ENCODE measurements around the gene SLC15A2.
"Not testable (repeated sequence)": the region's sequence is repeated elsewhere in the genome, so short reads cannot be mapped to it uniquely, and the experiment has no call there.

The SLC15A2 gene, protein sequence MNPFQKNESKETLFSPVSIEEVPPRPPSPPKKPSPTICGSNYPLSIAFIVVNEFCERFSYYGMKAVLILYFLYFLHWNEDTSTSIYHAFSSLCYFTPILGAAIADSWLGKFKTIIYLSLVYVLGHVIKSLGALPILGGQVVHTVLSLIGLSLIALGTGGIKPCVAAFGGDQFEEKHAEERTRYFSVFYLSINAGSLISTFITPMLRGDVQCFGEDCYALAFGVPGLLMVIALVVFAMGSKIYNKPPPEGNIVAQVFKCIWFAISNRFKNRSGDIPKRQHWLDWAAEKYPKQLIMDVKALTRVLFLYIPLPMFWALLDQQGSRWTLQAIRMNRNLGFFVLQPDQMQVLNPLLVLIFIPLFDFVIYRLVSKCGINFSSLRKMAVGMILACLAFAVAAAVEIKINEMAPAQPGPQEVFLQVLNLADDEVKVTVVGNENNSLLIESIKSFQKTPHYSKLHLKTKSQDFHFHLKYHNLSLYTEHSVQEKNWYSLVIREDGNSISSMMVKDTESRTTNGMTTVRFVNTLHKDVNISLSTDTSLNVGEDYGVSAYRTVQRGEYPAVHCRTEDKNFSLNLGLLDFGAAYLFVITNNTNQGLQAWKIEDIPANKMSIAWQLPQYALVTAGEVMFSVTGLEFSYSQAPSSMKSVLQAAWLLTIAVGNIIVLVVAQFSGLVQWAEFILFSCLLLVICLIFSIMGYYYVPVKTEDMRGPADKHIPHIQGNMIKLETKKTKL

DNA sequence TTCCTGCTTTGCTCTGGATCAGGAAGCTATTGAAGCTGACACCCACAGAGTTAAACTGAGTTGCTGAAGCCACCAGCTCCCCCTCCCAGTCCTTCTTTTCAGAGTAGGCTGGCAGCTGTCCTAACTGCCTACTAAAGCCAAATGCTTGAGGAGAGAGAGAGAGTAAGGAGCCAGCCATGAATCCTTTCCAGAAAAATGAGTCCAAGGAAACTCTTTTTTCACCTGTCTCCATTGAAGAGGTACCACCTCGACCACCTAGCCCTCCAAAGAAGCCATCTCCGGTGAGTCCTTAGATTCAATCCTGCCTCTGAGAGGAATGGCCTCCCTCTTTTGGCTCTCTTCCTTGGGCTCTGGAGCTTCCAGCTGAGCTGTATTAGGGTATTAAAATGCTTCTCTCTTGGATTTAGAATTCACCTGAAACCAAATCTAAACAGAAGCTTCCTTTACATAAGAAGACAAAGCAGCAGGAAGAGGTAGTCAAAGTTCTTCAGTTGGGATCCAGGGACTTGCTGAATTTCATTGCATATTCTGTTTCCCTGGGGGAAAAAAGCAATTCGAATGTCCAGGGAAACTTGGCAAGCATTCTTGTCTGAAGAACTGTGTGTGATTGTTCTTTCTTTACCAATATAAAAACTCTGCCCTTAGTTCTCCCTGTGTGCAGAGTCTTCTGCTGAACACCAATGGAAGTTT, at the start of gene SLC15A2:
Gene SLC15A2, plus strand, starts transcription at position 101 of the 690 bp plus-strand sequence. Its CDS starts 76 bp downstream, at position 177.
- DNase-seq, result no peak

DNA sequence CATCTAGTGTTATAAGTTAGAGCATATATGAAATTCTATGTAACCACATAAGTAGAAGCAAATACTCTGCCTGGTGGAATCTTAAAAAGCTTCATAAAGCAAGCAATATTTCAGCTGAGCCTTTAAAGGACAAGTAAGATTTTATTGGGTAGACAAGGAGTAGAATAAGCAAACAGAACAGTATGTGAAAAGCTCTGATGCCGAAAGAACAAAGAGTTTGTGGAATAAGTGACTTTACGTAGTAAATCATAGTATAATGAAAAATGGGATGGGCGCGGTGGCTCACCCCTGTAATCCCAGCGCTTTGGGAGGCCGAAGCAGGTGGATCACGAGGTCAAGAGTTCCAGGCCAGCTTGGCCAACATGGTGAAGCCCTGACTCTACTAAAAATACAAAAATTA, 49.3 kb upstream of the SLC15A2 start:
- no peak for DNase-seq

DNA sequence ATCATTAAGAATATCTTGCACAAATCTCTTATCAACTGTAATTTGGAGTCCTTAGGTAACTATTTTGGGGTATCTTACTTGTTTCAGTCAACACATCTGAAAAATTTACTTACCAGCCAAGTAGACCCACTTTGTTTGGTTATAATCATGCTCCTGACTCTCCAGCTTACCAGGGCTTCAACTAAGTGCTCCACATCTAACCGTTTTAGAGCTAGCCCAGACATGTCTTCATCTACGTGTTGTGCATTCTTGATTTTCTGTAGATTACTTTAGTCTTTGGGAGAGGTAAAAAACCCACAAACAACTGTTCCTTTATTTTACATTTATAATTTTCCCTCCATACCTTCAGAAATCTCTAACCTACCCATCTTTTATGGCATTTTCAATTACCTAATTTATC, 41.9 kb upstream of the SLC15A2 start:
- no peak for DNase-seq

DNA sequence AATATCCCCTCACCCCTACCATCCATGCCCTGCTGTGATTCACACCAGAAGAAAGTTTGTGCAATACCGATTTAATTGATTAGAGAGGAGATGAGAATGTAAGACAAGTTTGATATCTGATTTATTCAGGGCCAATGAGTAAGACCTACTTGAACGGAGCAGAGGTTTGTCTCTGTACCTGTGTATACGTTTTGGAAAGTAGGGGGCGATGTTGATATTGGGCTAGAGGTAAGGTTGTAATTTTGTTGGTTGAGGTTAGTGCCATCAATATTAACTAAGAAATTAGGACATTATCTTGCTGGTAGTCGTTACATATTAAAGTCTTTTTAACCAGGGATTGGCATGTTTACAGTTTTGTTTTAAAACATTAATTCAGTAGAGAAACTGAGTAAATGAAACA, 38.6 kb upstream of the SLC15A2 start:
- DNase-seq, result no peak

DNA sequence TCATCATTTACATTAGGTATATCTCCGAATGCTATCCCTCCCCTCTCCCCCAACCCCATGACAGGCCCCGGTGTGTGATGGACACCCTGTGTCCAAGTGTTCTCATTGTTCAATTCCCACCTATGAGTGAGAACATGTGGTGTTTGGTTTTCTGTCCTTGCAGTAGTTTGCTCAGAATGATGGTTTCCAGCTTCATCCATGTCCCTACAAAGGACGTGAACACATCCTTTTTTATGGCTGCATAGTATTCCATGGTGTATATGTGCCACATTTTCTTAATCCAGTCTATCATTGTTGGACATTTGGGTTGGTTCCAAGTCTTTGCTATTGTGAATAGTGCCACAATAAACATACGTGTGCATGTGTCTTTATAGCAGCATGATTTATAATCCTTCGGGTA, 36.4 kb upstream of the SLC15A2 start:
- DNase-seq, result not testable (repeated sequence)

DNA sequence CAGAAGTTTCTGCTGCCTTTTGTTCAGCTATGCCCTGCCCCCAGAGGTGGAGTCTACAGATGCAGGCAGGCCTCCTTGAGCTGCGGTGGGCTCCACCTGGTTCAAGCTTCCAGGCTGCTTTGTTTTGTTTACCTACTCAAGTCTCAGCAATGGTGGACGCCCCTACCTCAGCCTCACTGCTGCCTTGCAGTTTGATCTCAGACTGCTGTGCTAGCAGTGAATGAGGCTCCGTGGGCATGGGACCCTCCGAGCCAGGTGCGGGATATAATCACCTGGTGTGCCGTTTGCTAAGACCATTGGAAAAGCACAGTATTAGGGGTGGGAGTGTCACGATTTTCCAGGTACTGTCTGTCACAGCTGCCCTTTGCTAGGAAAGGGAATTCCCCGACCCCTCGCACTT, 31.0 kb upstream of the SLC15A2 start:
- DNase-seq, result not testable (repeated sequence)

DNA sequence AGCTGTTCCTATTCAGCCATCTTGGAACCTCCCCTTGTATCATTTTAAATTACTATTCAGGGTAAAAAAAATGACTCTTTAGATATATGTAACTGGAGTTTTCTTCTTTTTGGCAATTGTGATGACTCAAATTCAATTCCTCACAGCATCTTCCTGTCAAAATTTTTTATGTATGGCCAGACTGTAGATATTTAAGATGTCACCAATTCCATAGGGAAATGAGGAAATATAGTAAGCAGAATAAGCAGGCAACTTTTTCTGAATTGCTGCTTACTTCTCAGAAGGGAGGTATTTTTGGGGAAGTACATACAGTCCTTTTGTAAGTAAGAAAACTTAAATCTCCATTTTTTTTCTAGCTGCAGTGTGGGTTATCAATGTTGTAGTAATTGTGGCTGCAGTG, 30.4 kb upstream of the SLC15A2 start:
- no peak for DNase-seq

DNA sequence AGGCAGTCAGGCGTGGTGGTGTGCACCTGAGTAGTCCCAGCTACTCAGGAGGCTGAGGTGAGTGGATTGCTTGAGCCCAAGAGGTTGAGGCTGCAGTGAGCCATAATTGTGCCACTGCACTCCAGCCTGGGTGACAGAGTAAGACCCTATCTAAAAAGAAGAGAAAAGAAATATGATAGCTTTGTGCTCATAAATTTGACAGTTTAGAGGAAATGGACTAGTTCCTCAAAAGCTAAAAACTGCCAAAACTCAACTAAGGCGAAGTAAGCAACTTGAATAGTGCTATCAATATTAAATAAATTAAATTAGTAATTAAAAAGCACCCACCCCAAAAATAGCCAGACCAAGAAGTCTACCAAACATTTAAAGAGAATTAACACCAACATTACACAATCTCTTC, 24.5 kb upstream of the SLC15A2 start:
- no peak for DNase-seq

DNA sequence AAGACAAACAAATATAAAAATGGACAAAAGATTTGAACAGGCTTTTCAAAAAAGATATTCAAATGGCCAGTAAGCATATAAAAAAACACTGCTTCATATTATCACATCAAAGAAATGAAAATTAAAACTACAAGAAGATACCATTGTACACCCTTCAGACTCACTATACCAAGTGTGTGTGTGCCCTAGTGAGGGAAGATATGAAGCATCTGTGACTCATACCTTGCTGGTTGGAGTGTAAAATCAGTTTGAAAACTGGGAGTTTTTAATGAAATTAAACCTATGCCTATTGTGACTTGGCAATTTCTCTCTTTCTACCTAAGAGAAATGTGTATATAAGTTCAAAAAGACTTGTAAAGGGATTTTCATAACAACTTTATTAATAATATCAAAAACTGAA, 23.5 kb upstream of the SLC15A2 start:
- no peak for DNase-seq

DNA sequence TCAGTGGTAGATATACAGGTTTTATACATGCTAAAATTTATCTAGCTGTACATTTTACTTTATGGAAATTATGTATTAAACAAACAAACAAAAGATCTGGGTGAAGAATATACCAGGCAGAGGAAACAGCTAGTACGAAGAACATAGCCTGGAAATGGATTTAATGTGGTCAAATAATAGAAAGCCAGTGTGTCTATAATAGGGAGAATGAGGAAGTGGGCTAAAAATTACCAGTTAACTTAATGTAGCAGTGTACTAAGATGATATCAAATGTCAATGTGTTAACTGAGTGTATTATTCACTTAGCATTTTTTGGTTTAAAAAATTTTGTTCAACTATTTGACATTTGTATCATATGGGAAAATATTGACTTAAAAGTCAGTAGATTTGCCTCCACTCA, 22.8 kb upstream of the SLC15A2 start:
- no peak for DNase-seq

DNA sequence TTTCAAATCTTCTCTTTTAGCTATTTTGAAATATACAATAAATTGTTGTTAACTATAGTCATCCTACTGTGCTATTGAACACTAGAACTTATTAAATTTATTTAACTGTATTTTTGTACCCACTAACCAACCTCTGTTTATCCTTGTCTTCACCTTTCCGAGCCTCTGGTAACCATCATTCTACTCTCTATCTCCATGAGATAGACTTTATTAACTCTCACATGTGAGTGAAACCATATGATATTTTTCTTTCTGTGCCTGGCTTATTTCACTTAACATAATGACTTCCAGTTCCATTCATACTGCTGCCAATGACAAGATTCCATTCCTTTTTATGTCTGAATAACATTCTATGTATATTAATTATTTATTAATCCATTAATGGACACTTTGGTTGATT, 15.8 kb upstream of the SLC15A2 start:
- DNase-seq, result no peak

DNA sequence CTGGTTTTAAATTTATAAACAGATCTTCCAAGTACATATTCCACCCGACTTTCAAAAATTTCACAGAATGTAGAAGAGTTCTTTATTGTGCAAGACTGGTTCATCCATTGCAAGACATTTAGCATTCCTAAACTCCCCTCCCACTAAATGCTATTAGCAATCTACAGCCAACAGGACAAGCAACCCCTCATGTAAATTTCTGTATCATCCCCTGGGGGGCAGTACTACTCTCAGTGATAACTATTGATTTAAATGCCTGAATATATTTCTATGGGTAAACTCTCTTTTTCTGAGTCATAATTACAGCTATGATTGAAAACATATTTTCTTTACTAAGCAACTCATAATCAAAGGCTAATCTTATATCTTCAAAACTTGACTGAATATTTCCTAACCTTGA, 10.7 kb upstream of the SLC15A2 start:
- no peak for DNase-seq

DNA sequence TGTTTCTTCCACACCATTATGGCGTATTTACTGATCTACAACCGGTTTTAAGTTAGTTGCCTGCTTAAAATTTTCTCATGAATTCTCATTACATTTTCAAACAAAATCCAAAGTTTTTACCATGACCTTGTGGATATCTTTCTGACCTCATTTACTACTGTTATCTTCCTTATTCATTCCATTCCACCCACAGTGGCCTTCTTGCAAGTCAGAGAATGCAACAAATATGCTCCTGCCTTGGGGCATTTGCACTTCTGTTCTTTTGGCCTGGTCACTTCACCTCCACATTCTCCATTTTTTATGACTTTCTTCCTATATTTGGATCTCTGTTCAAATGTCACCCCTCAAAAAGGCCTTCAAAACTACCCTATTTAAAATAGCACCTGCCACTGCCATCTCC, 8.8 kb upstream of the SLC15A2 start:
- DNase-seq, result no peak

DNA sequence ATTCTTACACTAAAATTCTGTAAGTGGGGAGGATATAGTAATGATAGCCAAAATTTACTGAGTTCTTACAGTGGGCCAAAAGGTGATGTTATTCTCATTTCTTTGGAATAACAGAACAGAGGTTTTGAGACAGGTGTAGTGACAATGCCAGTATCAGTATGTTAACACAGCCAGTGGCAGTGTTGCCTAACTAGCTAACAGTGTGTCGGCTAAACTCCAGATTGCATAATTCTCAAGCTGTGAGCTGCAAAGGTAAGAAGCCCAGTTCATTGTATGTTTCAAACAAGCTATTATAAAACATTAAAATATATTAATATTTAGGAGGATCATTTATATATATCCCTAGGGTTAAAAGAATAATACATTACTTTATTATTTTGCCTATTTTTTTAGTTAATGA, 920 bp downstream of the SLC15A2 start:
- no peak for DNase-seq

DNA sequence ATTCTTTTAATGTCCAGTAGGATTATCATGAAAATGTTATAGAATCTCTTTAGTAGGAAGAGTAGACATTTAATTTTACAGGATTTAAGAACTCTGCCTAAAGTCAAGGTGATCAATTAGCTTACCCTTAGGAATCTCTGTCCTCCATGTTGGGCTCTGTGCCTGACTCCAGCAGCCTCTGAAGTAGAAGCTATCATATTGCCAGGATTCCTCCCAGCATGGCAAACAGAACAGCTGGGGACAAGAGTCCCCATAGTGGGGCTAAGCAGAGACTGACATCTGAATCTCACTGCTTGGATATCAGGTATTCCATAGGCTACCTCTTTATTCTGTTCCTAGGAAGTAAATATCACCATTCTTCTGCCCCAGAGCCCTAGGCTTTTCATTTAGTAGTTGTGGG, 1.5 kb downstream of the SLC15A2 start:
- DNase-seq, result no peak

DNA sequence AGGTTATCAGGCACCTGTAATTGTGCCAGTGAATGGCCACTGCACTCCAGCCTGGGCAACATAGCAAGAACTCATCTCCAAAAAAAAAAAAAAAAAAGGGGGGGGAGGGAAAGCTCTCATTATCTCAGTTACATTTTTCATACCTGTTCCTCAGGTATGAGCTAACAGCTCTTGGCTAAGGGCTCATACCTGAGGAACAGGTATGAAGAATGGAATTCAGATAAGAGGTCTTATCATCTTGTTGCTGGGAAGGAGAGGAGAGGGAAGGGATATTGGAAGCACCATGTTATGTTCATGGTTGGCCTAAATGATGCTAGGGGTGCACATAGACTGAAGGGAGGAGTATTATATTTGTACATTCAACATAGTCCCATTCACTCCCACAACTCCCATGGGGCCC, 2.6 kb downstream of the SLC15A2 start:
- no peak for DNase-seq

DNA sequence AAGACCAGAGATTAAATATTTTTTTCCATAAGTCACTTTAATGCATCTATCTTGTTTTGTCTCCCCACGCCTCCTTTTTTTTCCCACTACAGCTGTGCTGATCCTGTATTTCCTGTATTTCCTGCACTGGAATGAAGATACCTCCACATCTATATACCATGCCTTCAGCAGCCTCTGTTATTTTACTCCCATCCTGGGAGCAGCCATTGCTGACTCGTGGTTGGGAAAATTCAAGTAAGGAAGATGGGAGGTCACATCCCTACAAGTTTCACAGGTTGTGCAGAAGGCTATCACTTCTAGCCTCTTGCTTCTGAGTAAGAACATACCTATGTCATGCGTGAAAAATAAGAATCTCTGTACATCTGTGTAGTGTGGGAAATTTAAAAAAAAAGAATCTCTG, 3.1 kb downstream of the SLC15A2 start:
- DNase-seq, result no peak

DNA sequence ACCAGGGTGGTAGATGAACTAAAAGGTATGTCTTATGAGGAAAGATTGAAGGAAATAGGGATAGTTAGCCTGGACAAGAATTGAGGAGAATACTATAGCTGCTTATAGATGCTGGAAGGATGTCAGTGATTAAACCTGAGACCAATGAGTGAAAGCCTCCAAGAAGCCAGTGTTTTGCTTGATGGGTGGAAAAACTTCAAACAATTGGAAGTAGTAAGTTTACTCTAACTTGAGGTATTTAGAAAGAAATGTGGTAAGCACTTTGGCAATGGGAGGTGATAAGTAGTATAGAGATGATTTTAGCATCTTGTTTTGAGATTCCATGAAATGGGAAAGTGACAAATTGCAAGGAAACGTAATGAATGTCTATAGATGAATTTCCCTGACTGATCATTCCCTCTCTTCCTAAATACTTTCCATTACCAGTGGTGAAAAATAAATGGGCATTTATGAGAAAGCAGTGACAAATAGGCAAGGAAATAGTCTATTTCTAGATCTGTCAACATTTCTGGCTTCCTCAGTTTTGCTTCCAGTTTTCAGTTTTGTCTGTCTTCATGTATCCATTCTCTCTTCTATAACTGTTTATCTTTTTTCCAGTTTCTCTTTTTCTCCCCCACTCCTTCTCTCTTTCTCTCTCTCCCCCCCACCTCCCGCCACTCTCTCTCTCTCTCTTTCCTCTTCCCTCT, 19.2 kb downstream of the SLC15A2 start:
- no peak for DNase-seq

DNA sequence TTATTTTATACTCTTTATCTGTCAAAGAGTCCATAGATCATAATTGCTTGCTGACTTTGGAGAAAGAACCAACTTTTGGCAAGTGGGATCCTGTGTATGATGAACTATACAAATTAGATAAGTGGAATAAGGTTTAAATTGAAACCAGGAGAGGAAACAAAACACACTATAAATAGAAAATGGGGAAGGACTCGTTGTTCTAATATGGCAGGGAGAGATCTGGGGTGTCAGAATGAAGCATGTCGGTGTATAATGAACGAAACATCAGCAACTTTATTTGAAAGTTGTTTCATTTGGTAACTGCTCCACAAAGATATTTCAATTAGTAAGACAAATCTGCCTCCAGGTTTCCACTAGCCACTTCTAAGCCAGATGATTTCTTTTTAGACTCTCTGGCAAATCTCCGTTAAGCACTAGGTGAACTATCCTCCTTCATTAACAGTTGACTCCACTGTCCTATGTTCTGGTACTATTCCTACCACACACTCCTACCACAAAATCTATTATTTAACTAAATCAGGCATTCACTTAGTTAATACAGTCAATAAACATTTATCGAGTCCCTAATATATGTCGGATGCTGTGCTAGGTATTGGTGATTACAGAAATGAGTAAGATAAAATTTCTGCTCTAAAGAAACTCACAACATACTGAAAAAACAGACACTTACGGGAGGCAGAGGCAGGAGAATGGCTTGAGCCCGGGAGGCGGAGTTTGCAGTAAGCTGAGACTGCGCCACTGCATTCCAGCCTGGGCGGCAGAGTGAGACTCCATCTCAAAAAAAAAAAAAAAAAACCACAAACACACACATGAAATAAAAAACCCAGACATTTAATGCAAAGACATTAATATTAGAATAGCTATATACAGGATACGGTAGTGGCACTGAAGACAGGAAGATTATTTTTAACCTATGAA, 20.1 kb downstream of the SLC15A2 start:
- no peak for DNase-seq

DNA sequence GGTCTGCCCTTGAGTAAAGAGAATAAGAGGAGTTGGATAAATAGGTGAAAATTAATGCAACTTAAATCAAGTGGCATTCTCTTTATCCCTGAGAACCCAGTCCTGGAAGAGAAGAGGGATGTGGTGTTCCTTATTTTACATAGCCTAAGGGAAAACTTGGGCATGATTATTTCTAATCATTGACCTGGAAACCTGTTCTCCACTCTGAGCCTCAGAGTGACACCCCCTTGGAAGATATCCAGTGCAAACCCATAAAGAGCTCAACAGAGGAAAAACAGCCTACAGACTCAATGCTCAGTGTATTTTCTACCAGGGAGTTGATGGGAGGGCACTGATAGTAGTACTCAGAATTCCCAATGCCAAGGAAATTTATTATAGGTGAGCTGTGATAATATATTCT, 22.0 kb downstream of the SLC15A2 start:
- no peak for DNase-seq

DNA sequence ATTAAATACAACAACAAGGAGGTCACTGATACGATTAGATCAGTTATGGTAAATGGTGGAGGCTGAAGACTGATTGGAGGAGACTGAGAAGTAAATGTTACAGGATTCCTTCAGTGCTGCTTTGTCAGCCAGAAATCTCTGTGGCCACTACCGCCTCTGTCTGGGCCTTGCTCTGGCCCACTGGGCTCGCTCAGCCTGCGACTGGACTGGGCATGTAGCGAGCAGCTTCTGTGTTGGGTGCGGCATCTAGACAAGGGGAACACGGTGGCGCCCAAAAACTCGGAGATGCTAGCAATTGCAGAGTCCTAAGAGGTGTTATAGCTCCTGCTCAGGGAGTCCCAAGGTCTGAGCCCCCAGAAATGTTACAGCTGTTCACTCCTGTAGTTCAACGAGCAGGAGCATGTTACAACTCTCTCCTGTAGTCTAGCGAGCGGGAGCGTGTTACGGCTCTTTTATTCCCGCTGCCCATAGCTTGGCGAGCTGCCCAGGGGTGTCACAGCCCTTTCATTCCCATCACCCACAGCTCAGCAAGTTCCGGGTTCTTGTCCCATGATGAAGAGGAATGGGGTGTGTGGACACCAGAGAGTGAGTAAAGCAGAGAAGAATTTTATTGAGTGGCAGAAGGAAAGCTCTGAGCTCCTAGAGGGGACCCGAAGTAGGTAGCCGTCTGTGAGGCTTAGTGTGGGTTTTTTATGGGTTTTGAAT, 24.7 kb downstream of the SLC15A2 start:
- no peak for DNase-seq

DNA sequence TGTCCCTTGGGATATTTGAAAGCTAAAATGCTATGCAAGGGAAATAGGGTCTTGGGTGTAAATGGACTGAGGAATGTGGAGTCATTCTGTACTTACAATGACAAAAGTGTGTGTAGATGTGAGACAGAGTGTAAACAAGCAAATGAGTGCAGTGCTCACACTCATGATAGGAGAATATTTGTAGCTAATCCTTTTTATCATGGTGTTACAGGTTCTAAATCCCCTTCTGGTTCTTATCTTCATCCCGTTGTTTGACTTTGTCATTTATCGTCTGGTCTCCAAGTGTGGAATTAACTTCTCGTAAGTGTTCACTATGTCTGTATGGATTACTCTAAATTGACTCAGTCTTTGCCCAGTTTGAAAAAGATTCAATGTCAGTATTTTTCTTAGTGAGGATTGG, 30.5 kb downstream of the SLC15A2 start:
- DNase-seq, result no peak

Measured in NCI-H2081 treated with DMSO at 0.1 percent for 48 hours (cell line).